Peyer's patch (tissue), 4 donors: Measurements from ENCODE around the gene SYNDIG1.

Experiments
- POLR2A ChIP-seq, 2 donors: fragments of 450-650 bp; IDR thresholded peaks; one replicate each; pipeline ENCODE4 v1.5.1; 2017; ENCODE audit warnings: antibody characterized with exemption in 2 of 2, mild to moderate bottlenecking in 2 of 2, moderate library complexity in 2 of 2
- TF ChIP-seq, protein P1 (sequence below), 6 experiments: fragments of 450-650 bp in 4 of 6; fragments of 200-600 bp in 2 of 6; sonication (generic) in 1 of 6; IDR thresholded peaks; one replicate each; pipeline ENCODE4 v1.5.1; 2017 to 2019; ENCODE audit warnings: antibody characterized with exemption in 6 of 6, mild to moderate bottlenecking in 3 of 6, moderate library complexity in 1 of 6

GRCh38 chr20:24484081-24484450 is 14.6 kb downstream of the SYNDIG1 start:
- TF ChIP-seq, protein P1, sequence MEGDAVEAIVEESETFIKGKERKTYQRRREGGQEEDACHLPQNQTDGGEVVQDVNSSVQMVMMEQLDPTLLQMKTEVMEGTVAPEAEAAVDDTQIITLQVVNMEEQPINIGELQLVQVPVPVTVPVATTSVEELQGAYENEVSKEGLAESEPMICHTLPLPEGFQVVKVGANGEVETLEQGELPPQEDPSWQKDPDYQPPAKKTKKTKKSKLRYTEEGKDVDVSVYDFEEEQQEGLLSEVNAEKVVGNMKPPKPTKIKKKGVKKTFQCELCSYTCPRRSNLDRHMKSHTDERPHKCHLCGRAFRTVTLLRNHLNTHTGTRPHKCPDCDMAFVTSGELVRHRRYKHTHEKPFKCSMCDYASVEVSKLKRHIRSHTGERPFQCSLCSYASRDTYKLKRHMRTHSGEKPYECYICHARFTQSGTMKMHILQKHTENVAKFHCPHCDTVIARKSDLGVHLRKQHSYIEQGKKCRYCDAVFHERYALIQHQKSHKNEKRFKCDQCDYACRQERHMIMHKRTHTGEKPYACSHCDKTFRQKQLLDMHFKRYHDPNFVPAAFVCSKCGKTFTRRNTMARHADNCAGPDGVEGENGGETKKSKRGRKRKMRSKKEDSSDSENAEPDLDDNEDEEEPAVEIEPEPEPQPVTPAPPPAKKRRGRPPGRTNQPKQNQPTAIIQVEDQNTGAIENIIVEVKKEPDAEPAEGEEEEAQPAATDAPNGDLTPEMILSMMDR (IDR thresholded peaks at IDR 0.05) = no peak
- no peak for TF ChIP-seq POLR2A (IDR thresholded peaks at IDR 0.05)
